HCT116 (cell line): ENCODE measurements around the gene RABIF. TPM values are rescaled to one million over a fixed set of nuclear protein-coding genes. Genes with fewer than 3 reads are reported as not detected.

ENCODE experiments used
- ATAC-seq: fragments of 200-7000 bp; cut with Tn5 transposase; 2 replicates; pipeline ENCODE4 v1.9.1; 2020; ENCODE audit warnings: mild to moderate bottlenecking, moderate library complexity
- BruUV-seq: library from RNA; stranded (reverse); fragments of 400-500 nt; replicated peaks from 2 replicates; lab custom pipeline; 2021; lab: Mats Ljungman, UMichigan
- CTCF ChIA-PET: fragments of 300-600 bp; sonication (Branson Sonifier 250); formaldehyde crosslinking; loops from one replicate; lab custom pipeline; 2021; ENCODE audit warnings: antibody characterized with exemption; lab: Charles Lee
- POLR2A ChIA-PET: fragments of 300-600, 350-600 bp; sonication (Branson Sonifier 250); formaldehyde crosslinking; loops from one replicate; lab custom pipeline; 2021; ENCODE audit warnings: antibody characterized with exemption; lab: Charles Lee
- RAD21 ChIA-PET, 2 experiments: fragments of 300-600 bp; sonication (Branson Sonifier 250); formaldehyde crosslinking; loops; one replicate each; lab custom pipeline; 2023; ENCODE audit warnings: low total read pairs in 2 of 2; ENCODE audit not compliant: uncharacterized antibody in 2 of 2, unreplicated experiment in 2 of 2, low non-redundant PET in 1 of 2; lab: Charles Lee
- DNase-seq: peaks from one replicate; pipeline ENCODE4 v3.0.0-alpha.2; 2010; ENCODE audit warnings: low read depth, low spot score
- H2AFZ ChIP-seq: fragments of 200-600 bp; shearing (Covaris generic), sonication (generic); 2 replicates; pipeline ENCODE4 v1.6.1; 2017; ENCODE audit warnings: low read depth, mixed run types, mixed read lengths, antibody characterized with exemption, low read length; ENCODE audit not compliant: poor library complexity, severe bottlenecking
- H3K27ac ChIP-seq: 2 replicates; pipeline ENCODE4 v1.5.1; 2012; ENCODE audit warnings: low read depth, low read length
- H3K27me3 ChIP-seq: fragments of 200-600 bp; sonication (generic); 2 replicates; pipeline ENCODE4 v1.6.1; 2016; ENCODE audit warnings: mixed run types, low read length, mixed read lengths; ENCODE audit not compliant: insufficient read depth
- H3K36me3 ChIP-seq, 2 experiments: fragments of 200-500 bp in 1 of 2; fragments of 200-600 bp in 1 of 2; sonication (Bioruptor generic) in 1 of 2; sonication (generic) in 1 of 2; 2 replicates each; pipeline versions ENCODE4 v1.5.1 to v1.6.1; 2014 to 2016; ENCODE audit warnings: low read length in 2 of 2, inconsistent platforms in 1 of 2, mixed read lengths in 1 of 2, mixed run types in 1 of 2; ENCODE audit not compliant: insufficient read depth in 2 of 2, control insufficient read depth in 1 of 2
- H3K4me1 ChIP-seq, 2 experiments: fragments of 200-600 bp in 1 of 2; sonication (generic) in 1 of 2; 2 replicates each; pipeline versions ENCODE4 v1.5.1 to v1.6.1; 2012 to 2017; ENCODE audit warnings: low read length in 2 of 2, inconsistent platforms in 1 of 2, mild to moderate bottlenecking in 1 of 2, mixed read lengths in 1 of 2, mixed run types in 1 of 2, moderate library complexity in 1 of 2; ENCODE audit not compliant: insufficient read depth in 2 of 2, control insufficient read depth in 1 of 2
- H3K4me2 ChIP-seq: fragments of 200-600 bp; sonication (generic); 2 replicates; pipeline ENCODE4 v1.6.1; 2017; ENCODE audit warnings: mixed run types, low read length, mixed read lengths
- H3K4me3 ChIP-seq, 2 experiments: fragments of 200-600 bp in 1 of 2; sonication (generic) in 1 of 2; replicated peaks in 1 of 2; 2 replicates each; pipeline ENCODE4 v1.5.1; 2011 to 2016; ENCODE audit warnings: low read length in 2 of 2, control low read depth in 1 of 2, low read depth in 1 of 2, mild to moderate bottlenecking in 1 of 2, mixed read lengths in 1 of 2, mixed run types in 1 of 2
- H3K79me2 ChIP-seq: fragments of 200-600 bp; sonication (generic); 2 replicates; pipeline ENCODE4 v1.6.1; 2017; ENCODE audit warnings: mild to moderate bottlenecking, mixed run types, low read length, moderate library complexity, mixed read lengths; ENCODE audit not compliant: insufficient read depth
- H3K9ac ChIP-seq: fragments of 200-600 bp; sonication (generic); 2 replicates; pipeline ENCODE4 v1.6.1; 2016; ENCODE audit warnings: low read length, mixed read lengths
- H3K9me2 ChIP-seq: fragments of 200-600 bp; sonication (generic), shearing (Covaris generic); 2 replicates; pipeline ENCODE4 v1.6.1; 2017; ENCODE audit warnings: mixed run types, mild to moderate bottlenecking, moderate library complexity; ENCODE audit not compliant: insufficient read depth
- H3K9me3 ChIP-seq, 2 experiments: fragments of 200-500 bp in 1 of 2; fragments of 200-600 bp in 1 of 2; sonication (Bioruptor generic) in 1 of 2; sonication (generic) in 1 of 2; 2 replicates each; pipeline ENCODE4 v1.6.1; 2014 to 2017; ENCODE audit warnings: low read length in 2 of 2, mixed read lengths in 2 of 2, inconsistent platforms in 1 of 2, low read depth in 1 of 2, mild to moderate bottlenecking in 1 of 2, mixed run types in 1 of 2, moderate library complexity in 1 of 2; ENCODE audit not compliant: control insufficient read depth in 1 of 2, insufficient read depth in 1 of 2
- H4K20me1 ChIP-seq: fragments of 200-600 bp; sonication (generic), shearing (Covaris generic); 2 replicates; pipeline ENCODE4 v1.6.1; 2017; ENCODE audit warnings: mixed run types, mild to moderate bottlenecking, moderate library complexity; ENCODE audit not compliant: insufficient read depth
- CBX3 ChIP-seq: IDR thresholded peaks from 2 replicates; pipeline ENCODE4 v1.6.1; 2012; ENCODE audit warnings: low read depth
- CEBPB ChIP-seq: IDR thresholded peaks from 2 replicates; pipeline ENCODE4 v1.6.1; 2012; ENCODE audit warnings: low read depth
- CTCF ChIP-seq, 3 experiments: fragments of 200-600 bp in 1 of 3; sonication (generic) in 1 of 3; IDR thresholded peaks in 2 of 3; conservative IDR thresholded peaks in 1 of 3; 2 replicates each; pipeline ENCODE4 v1.5.1; 2012 to 2017; ENCODE audit warnings: low read depth in 2 of 3, low read length in 2 of 3, antibody characterized with exemption in 1 of 3, borderline replicate concordance in 1 of 3, control low read depth in 1 of 3, mild to moderate bottlenecking in 1 of 3, mixed read lengths in 1 of 3, mixed run types in 1 of 3, moderate library complexity in 1 of 3; ENCODE audit not compliant: insufficient read depth in 1 of 3
- EGR1 ChIP-seq: IDR thresholded peaks from 2 replicates; pipeline ENCODE4 v1.6.1; 2012; ENCODE audit warnings: low read depth
- ELF1 ChIP-seq: IDR thresholded peaks from 2 replicates; pipeline ENCODE4 v1.6.1; 2012; ENCODE audit warnings: low read depth, borderline replicate concordance
- EZH2phosphoT487 ChIP-seq: fragments of 200-600 bp; IDR thresholded peaks from 2 replicates; pipeline ENCODE4 v1.6.1; 2018; ENCODE audit warnings: antibody characterized with exemption, borderline replicate concordance
- FOSL1 ChIP-seq: IDR thresholded peaks from 2 replicates; pipeline ENCODE4 v1.6.1; 2012; ENCODE audit warnings: low read depth
- POLR2A ChIP-seq: IDR thresholded peaks from 2 replicates; pipeline ENCODE4 v1.7.0; 2011; ENCODE audit warnings: borderline replicate concordance; ENCODE audit not compliant: insufficient read depth, insufficient read length; ENCODE audit errors: extremely low read depth
- POLR2AphosphoS5 ChIP-seq: IDR thresholded peaks from 2 replicates; pipeline ENCODE4 v1.6.1; 2011; ENCODE audit warnings: mild to moderate bottlenecking, low read depth, low read length, moderate library complexity
- RAD21 ChIP-seq: IDR thresholded peaks from 2 replicates; pipeline ENCODE4 v1.6.1; 2012; ENCODE audit warnings: low read depth, mild to moderate bottlenecking
- SIN3A ChIP-seq: IDR thresholded peaks from 2 replicates; pipeline ENCODE4 v1.6.1; 2012; ENCODE audit warnings: low read depth
- SRF ChIP-seq: IDR thresholded peaks from 2 replicates; pipeline ENCODE4 v1.6.1; 2012; ENCODE audit warnings: low read depth
- TCF7L2 ChIP-seq: IDR thresholded peaks from 2 replicates; pipeline ENCODE4 v1.7.0; 2011; ENCODE audit warnings: borderline replicate concordance, inconsistent platforms; ENCODE audit not compliant: insufficient read depth, insufficient read length; ENCODE audit errors: extremely low read depth
- ZBTB33 ChIP-seq: IDR thresholded peaks from 2 replicates; pipeline ENCODE4 v1.6.1; 2011; ENCODE audit warnings: mild to moderate bottlenecking, low read length, moderate library complexity; ENCODE audit not compliant: insufficient replicate concordance; ENCODE audit errors: extremely low read depth
- ZFX ChIP-seq: fragments of 450-650 bp; IDR thresholded peaks from 2 replicates; pipeline ENCODE4 v1.6.1; 2017
- intact Hi-C: fragments of 100-400 bp; cut with micrococcal nuclease; formaldehyde crosslinking; loops from 2 replicates; pipeline ENCODE4 v1.10.0; 2022
- total RNA-seq: library from RNA; stranded (reverse); gene quantifications from one replicate; pipeline ENCODE4 v1.2.1, GENCODE V29; 2021; ENCODE audit not compliant: unreplicated experiment
- TF ChIP-seq, protein P1 (sequence below): IDR thresholded peaks from 2 replicates; pipeline ENCODE4 v1.6.1; 2012; ENCODE audit warnings: low read depth
- TF ChIP-seq, protein P2 (sequence below): IDR thresholded peaks from 2 replicates; pipeline ENCODE4 v1.6.1; 2012

The RABIF gene
- total RNA-seq, 1 experiment from 2014 or later = 5.4 TPM

DNA sequence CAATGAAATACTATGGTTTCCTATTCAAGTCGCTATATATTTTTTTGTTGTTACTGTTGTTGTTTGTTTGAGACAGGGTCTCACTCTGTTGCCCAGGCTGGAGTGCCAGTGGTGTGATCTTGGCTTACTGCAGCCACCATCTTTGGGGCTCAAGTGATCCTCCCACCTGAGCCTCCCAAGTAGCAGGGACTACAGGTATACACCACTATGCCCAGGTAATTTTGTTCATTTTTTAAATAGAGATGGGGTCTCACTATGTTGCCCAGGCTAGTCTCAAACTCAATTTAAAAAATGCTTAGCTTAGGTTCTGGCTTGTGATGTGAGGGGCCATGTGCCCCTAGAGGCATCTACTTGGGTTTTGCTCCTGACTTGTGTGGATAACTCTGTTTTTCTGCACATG is 9.8 kb downstream of the RABIF start (continued):
- TF ChIP-seq, protein P1, sequence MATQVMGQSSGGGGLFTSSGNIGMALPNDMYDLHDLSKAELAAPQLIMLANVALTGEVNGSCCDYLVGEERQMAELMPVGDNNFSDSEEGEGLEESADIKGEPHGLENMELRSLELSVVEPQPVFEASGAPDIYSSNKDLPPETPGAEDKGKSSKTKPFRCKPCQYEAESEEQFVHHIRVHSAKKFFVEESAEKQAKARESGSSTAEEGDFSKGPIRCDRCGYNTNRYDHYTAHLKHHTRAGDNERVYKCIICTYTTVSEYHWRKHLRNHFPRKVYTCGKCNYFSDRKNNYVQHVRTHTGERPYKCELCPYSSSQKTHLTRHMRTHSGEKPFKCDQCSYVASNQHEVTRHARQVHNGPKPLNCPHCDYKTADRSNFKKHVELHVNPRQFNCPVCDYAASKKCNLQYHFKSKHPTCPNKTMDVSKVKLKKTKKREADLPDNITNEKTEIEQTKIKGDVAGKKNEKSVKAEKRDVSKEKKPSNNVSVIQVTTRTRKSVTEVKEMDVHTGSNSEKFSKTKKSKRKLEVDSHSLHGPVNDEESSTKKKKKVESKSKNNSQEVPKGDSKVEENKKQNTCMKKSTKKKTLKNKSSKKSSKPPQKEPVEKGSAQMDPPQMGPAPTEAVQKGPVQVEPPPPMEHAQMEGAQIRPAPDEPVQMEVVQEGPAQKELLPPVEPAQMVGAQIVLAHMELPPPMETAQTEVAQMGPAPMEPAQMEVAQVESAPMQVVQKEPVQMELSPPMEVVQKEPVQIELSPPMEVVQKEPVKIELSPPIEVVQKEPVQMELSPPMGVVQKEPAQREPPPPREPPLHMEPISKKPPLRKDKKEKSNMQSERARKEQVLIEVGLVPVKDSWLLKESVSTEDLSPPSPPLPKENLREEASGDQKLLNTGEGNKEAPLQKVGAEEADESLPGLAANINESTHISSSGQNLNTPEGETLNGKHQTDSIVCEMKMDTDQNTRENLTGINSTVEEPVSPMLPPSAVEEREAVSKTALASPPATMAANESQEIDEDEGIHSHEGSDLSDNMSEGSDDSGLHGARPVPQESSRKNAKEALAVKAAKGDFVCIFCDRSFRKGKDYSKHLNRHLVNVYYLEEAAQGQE = no peak
- TF ChIP-seq POLR2AphosphoS5 (no peak), SIN3A (no peak), ELF1 (no peak)

DNA sequence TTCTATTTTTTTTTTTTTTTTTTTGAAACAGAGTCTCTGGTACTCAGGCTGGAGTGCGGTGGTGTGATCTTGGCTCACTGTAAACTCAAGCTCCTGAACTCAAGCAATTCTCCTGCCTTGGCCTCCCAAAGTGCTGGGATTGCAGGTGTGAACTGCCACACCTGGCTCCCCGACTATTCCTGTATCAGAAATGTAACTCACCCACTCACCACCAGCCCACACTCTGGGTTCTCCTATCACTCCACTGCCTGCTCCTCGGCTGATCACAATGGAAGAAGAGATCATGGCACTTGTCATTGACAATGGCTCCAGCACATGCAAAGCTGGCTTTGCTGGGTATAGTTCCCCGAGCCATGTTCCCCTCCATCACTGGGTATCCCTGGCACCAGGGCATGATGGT is 15.9 kb downstream of the RABIF start:
- BruUV-seq = no TSS peak
- DNase-seq = no peak
- H3K9ac ChIP-seq = no peak overlapping the region
- no peaks in the 10 kb centered on the region for H3K4me1 ChIP-seq
- POLR2A ChIA-PET = no interaction called here
- CTCF ChIA-PET = no interaction called here
- no peak for TF ChIP-seq EZH2phosphoT487
- TF ChIP-seq, protein P2, sequence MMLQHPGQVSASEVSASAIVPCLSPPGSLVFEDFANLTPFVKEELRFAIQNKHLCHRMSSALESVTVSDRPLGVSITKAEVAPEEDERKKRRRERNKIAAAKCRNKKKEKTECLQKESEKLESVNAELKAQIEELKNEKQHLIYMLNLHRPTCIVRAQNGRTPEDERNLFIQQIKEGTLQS = no peak
- no peak for TF ChIP-seq ZBTB33
- no peak for TF ChIP-seq TCF7L2
- no peak for TF ChIP-seq SIN3A
- no peak for TF ChIP-seq EGR1
- TF ChIP-seq CBX3 = no peak
- no peak for TF ChIP-seq CTCF (IDR thresholded peaks at IDR 0.05 in 2 of 3, conservative IDR thresholded peaks at IDR 0.05 in 1 of 3; ENCODE audit: borderline replicate concordance in 1 of 3, insufficient read depth in 1 of 3, low read depth in 2 of 3, low read length in 2 of 3)
- TF ChIP-seq FOSL1 = no peak
- no peak for TF ChIP-seq ZFX
- TF ChIP-seq RAD21 = no peak
- TF ChIP-seq SRF = no peak
- TF ChIP-seq POLR2A = no peak
- TF ChIP-seq CEBPB = no peak
- TF ChIP-seq, all 23 proteins: peak for 0
- H3K9me2 ChIP-seq = no peaks in the 10 kb centered on the region
- H4K20me1 ChIP-seq = no peaks in the 10 kb centered on the region
- RAD21 ChIA-PET = interaction anchor here in 1 of 2 experiments (0.6 kb wide), 1 partner anchor 11 kb away, joined by 3 read pairs; no protein-coding TSS in a partner anchor
- no peaks in the 10 kb centered on the region for H3K36me3 ChIP-seq
- ATAC-seq = no peak
- H3K27me3 ChIP-seq = no peaks in the 10 kb centered on the region
- H3K4me3 ChIP-seq = no peak overlapping the region
- intact Hi-C loops = no loop called here
- no peak overlapping the region for H3K4me2 ChIP-seq
- no peak overlapping the region for H3K27ac ChIP-seq
- H2AFZ ChIP-seq = no peak overlapping the region
- H3K9me3 ChIP-seq = no peaks in the 10 kb centered on the region
- no peaks in the 10 kb centered on the region for H3K79me2 ChIP-seq
